H9 (cell line): Measurements from ENCODE around the gene GAMT. TPM values are rescaled to one million over a fixed set of nuclear protein-coding genes. Genes with fewer than 3 reads are reported as not detected.
A peak's percentile ranks its signal among the peaks of the same experiment; 100 is the strongest.

Source experiments
- DNase-seq: peaks from one replicate; pipeline ENCODE4 v3.0.0-alpha.2; 2017
- H2AFZ ChIP-seq: one replicate; pipeline ENCODE4 v1.6.1; 2013; ENCODE audit warnings: mild to moderate bottlenecking, low read length, control low read depth, moderate library complexity
- H2AK5ac ChIP-seq: 2 replicates; pipeline ENCODE4 v1.6.1; 2013; ENCODE audit warnings: low read length, control low read depth, mixed read lengths; ENCODE audit not compliant: insufficient read length
- H2BK120ac ChIP-seq: one replicate; pipeline ENCODE4 v1.6.1; 2013; ENCODE audit warnings: low read depth, mild to moderate bottlenecking, low read length, control low read depth, inconsistent platforms; ENCODE audit not compliant: poor library complexity, severe bottlenecking
- H2BK12ac ChIP-seq: 2 replicates; pipeline ENCODE4 v1.6.1; 2013; ENCODE audit warnings: low read length, control low read depth, mixed read lengths, low read depth; ENCODE audit not compliant: insufficient read length
- H2BK15ac ChIP-seq: 2 replicates; pipeline ENCODE4 v1.6.1; 2013; ENCODE audit warnings: low read depth, low read length, control low read depth
- H2BK20ac ChIP-seq: one replicate; pipeline ENCODE4 v1.6.1; 2013; ENCODE audit warnings: low read depth, mild to moderate bottlenecking, low read length, control low read depth, inconsistent platforms; ENCODE audit not compliant: poor library complexity, severe bottlenecking
- H2BK5ac ChIP-seq: 2 replicates; pipeline ENCODE4 v1.6.1; 2013; ENCODE audit warnings: low read length, control low read depth, mixed read lengths; ENCODE audit not compliant: insufficient read length
- H3K14ac ChIP-seq: 2 replicates; pipeline ENCODE4 v1.6.1; 2013; ENCODE audit warnings: low read length, control low read depth; ENCODE audit not compliant: insufficient read depth
- H3K18ac ChIP-seq: 2 replicates; pipeline ENCODE4 v1.6.1; 2013; ENCODE audit warnings: low read depth, mild to moderate bottlenecking, mixed read lengths, low read length, control low read depth; ENCODE audit not compliant: insufficient read length
- H3K23ac ChIP-seq: 2 replicates; pipeline ENCODE4 v1.6.1; 2013; ENCODE audit warnings: low read length, control low read depth, mixed read lengths, low read depth; ENCODE audit not compliant: insufficient read length
- H3K23me2 ChIP-seq: 2 replicates; pipeline ENCODE4 v1.6.1; 2013; ENCODE audit warnings: low read depth, mild to moderate bottlenecking, mixed read lengths, low read length, control low read depth; ENCODE audit not compliant: insufficient read length, poor library complexity, severe bottlenecking
- H3K27ac ChIP-seq: 2 replicates; pipeline ENCODE4 v1.5.1; 2013; ENCODE audit warnings: low read length, control low read depth, mixed read lengths, low read depth; ENCODE audit not compliant: insufficient read length
- H3K27me3 ChIP-seq: 2 replicates; pipeline ENCODE4 v1.6.1; 2013; ENCODE audit warnings: low read length, control low read depth, inconsistent platforms; ENCODE audit not compliant: insufficient read depth
- H3K4ac ChIP-seq: 2 replicates; pipeline ENCODE4 v1.6.1; 2013; ENCODE audit warnings: low read depth, mild to moderate bottlenecking, control low read depth, inconsistent platforms, low read length, moderate library complexity
- H3K4me1 ChIP-seq: 2 replicates; pipeline ENCODE4 v1.6.1; 2013; ENCODE audit warnings: low read length, control low read depth, inconsistent platforms; ENCODE audit not compliant: insufficient read depth
- H3K4me2 ChIP-seq: 2 replicates; pipeline ENCODE4 v1.6.1; 2013; ENCODE audit warnings: low read length, control low read depth, mixed read lengths; ENCODE audit not compliant: insufficient read length, insufficient read depth
- H3K56ac ChIP-seq: 2 replicates; pipeline ENCODE4 v1.6.1; 2013; ENCODE audit warnings: low read depth, mild to moderate bottlenecking, mixed read lengths, low read length, control low read depth; ENCODE audit not compliant: insufficient read length
- H3K79me1 ChIP-seq: 2 replicates; pipeline ENCODE4 v1.6.1; 2013; ENCODE audit warnings: low read depth, mild to moderate bottlenecking, moderate library complexity, low read length, control low read depth, inconsistent platforms; ENCODE audit not compliant: insufficient read depth, poor library complexity, severe bottlenecking
- H3K79me2 ChIP-seq: 2 replicates; pipeline ENCODE4 v1.6.1; 2013; ENCODE audit warnings: low read length, control low read depth, inconsistent platforms; ENCODE audit not compliant: insufficient read depth
- H3K9ac ChIP-seq: 2 replicates; pipeline ENCODE4 v1.6.1; 2013; ENCODE audit warnings: low read length, control low read depth, mixed read lengths; ENCODE audit not compliant: insufficient read length; ENCODE audit errors: extremely low read depth
- H3K9me3 ChIP-seq: one replicate; pipeline ENCODE4 v1.6.1; 2013; ENCODE audit warnings: low read depth, low read length, inconsistent platforms; ENCODE audit not compliant: control insufficient read depth
- H3T11ph ChIP-seq: one replicate; pipeline ENCODE4 v1.6.1; 2013; ENCODE audit warnings: mild to moderate bottlenecking, low read length, control low read depth, inconsistent platforms
- H4K20me1 ChIP-seq: one replicate; pipeline ENCODE4 v1.6.1; 2013; ENCODE audit not compliant: control insufficient read depth, insufficient read length, insufficient read depth
- H4K5ac ChIP-seq: 2 replicates; pipeline ENCODE4 v1.6.1; 2013; ENCODE audit warnings: low read depth, mild to moderate bottlenecking, mixed read lengths, low read length, control low read depth; ENCODE audit not compliant: insufficient read length
- H4K8ac ChIP-seq: replicated peaks from 2 replicates; pipeline ENCODE4 v1.6.1; 2013; ENCODE audit warnings: low read length, control low read depth, mixed read lengths, low read depth; ENCODE audit not compliant: insufficient read length
- H4K91ac ChIP-seq: 2 replicates; pipeline ENCODE4 v1.6.1; 2013; ENCODE audit warnings: low read depth, mild to moderate bottlenecking, moderate library complexity, mixed read lengths, low read length, control low read depth; ENCODE audit not compliant: insufficient read length
- H3K27ac Mint-ChIP-seq, 3 experiments: 2 replicates in 2 of 3; 3 replicates in 1 of 3; pipeline ENCODE4 v1.8.0; 2020 to 2021; ENCODE audit warnings: mixed read lengths in 3 of 3, mild to moderate bottlenecking in 1 of 3, moderate library complexity in 1 of 3
- H3K27me3 Mint-ChIP-seq: 2 replicates; pipeline ENCODE4 v1.8.0; 2021; ENCODE audit warnings: low read depth, mild to moderate bottlenecking, moderate library complexity, mixed read lengths
- H3K36me3 Mint-ChIP-seq, 3 experiments: 2 replicates in 2 of 3; 3 replicates in 1 of 3; pipeline ENCODE4 v1.8.0; 2020 to 2021; ENCODE audit warnings: low read depth in 3 of 3, mixed read lengths in 3 of 3; ENCODE audit not compliant: insufficient read depth in 1 of 3
- H3K4me1 Mint-ChIP-seq, 2 experiments: 2 replicates each; pipeline ENCODE4 v1.8.0; 2020; ENCODE audit warnings: mixed read lengths in 2 of 2
- H3K4me3 Mint-ChIP-seq, 2 experiments: 2 replicates in 1 of 2; 3 replicates in 1 of 2; pipeline ENCODE4 v1.8.0; 2020 to 2021; ENCODE audit warnings: mild to moderate bottlenecking in 2 of 2, mixed read lengths in 2 of 2, moderate library complexity in 1 of 2
- H3K9me3 Mint-ChIP-seq, 2 experiments: 2 replicates in 1 of 2; 3 replicates in 1 of 2; pipeline ENCODE4 v1.8.0; 2020; ENCODE audit warnings: mild to moderate bottlenecking in 2 of 2, mixed read lengths in 2 of 2, moderate library complexity in 1 of 2
- CTCF ChIP-seq: fragments of 200-600 bp; sonication (generic); conservative IDR thresholded peaks from 3 replicates; pipeline ENCODE4 v1.8.0; 2021; ENCODE audit warnings: antibody characterized with exemption, mild to moderate bottlenecking
- WGBS: extraction: QIAGEN DNeasy Blood & Tissue Kit; methylation state at CpG from one replicate; pipeline ENCODE4 v1.1.7; 2013; ENCODE audit warnings: missing lambda C conversion rate, low lambda C conversion rate, mixed read lengths; ENCODE audit not compliant: insufficient read length; ENCODE audit errors: extremely low coverage; 5-methylcytosine and 5-hydroxymethylcytosine counted together
- total RNA-seq: library from RNA; stranded (reverse); gene quantifications from 2 replicates; pipeline ENCODE4 v1.2.1, GENCODE V29; 2021

GAMT gene
- total RNA-seq, 1 experiment from 2014 or later, result 26.6 TPM

GRCh38 chr19:1437609-1438008 is 36.3 kb upstream of the GAMT start:
- H3K79me1 ChIP-seq, result peaks cover 12% of the 10 kb centered on the region
- peak overlapping the region; percentile 96 to 98 for H3K4me3 Mint-ChIP-seq
- no peak overlapping the region for H2BK15ac ChIP-seq
- H3K27me3 Mint-ChIP-seq, result no peaks in the 10 kb centered on the region; the same call in 1 of the 2 replicates
- peak overlapping the region in 2 of 3 experiments; percentile 44 to 55; a peak in 2 of 7 replicates for H3K27ac Mint-ChIP-seq
- H3K14ac ChIP-seq, result no peak overlapping the region
- H3K23me2 ChIP-seq, result peaks cover 5% of the 10 kb centered on the region
- DNase-seq, result no peak
- H3K4me2 ChIP-seq, result no peak overlapping the region
- no peak overlapping the region for H3K18ac ChIP-seq
- no peak overlapping the region for H3K9ac ChIP-seq
- peaks cover 11% of the 10 kb centered on the region; the same call in 1 of the 2 replicates for H3K79me2 ChIP-seq
- H4K8ac ChIP-seq, result no peak overlapping the region
- H2BK5ac ChIP-seq, result no peak overlapping the region
- no peak overlapping the region for H2AFZ ChIP-seq
- no peaks in the 10 kb centered on the region for H3K9me3 Mint-ChIP-seq
- no peak overlapping the region for H2AK5ac ChIP-seq
- H3K23ac ChIP-seq, result no peak overlapping the region
- H3K9me3 ChIP-seq, result no peaks in the 10 kb centered on the region
- peaks cover 0 to 20% of the 10 kb centered on the region in 2 experiments for H3K4me1 Mint-ChIP-seq
- H2BK120ac ChIP-seq, result no peak overlapping the region
- no peak for TF ChIP-seq CTCF
- H2BK12ac ChIP-seq, result no peak overlapping the region
- no peak overlapping the region for H4K5ac ChIP-seq
- no peak overlapping the region for H2BK20ac ChIP-seq
- H3K4me1 ChIP-seq, result no peaks in the 10 kb centered on the region
- H3K27me3 ChIP-seq, result no peaks in the 10 kb centered on the region
- no peak overlapping the region for H3K4ac ChIP-seq
- H3T11ph ChIP-seq, result no peak overlapping the region
- H3K56ac ChIP-seq, result no peak overlapping the region
- H3K27ac ChIP-seq, result no peak overlapping the region
- H3K36me3 Mint-ChIP-seq, result peaks cover 35 to 58% (median 53%) of the 10 kb centered on the region in 3 experiments
- WGBS, result no CpG with 5 or more reads among the region's 8 CpGs
- H4K91ac ChIP-seq, result no peak overlapping the region
- H4K20me1 ChIP-seq, result no peaks in the 10 kb centered on the region
